Measurements from ENCODE around the gene BEND6.

The BEND6 gene, protein sequence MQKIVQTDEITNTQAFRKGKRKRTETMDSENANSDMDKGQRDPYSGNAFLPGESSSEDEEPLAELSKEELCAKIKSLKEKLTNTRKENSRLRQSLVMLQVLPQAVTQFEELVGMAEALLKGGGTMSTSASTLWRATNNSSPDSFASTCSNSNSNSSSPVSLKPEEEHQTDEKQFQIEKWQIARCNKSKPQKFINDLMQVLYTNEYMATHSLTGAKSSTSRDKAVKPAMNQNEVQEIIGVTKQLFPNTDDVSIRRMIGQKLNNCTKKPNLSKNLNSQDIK

DNA sequence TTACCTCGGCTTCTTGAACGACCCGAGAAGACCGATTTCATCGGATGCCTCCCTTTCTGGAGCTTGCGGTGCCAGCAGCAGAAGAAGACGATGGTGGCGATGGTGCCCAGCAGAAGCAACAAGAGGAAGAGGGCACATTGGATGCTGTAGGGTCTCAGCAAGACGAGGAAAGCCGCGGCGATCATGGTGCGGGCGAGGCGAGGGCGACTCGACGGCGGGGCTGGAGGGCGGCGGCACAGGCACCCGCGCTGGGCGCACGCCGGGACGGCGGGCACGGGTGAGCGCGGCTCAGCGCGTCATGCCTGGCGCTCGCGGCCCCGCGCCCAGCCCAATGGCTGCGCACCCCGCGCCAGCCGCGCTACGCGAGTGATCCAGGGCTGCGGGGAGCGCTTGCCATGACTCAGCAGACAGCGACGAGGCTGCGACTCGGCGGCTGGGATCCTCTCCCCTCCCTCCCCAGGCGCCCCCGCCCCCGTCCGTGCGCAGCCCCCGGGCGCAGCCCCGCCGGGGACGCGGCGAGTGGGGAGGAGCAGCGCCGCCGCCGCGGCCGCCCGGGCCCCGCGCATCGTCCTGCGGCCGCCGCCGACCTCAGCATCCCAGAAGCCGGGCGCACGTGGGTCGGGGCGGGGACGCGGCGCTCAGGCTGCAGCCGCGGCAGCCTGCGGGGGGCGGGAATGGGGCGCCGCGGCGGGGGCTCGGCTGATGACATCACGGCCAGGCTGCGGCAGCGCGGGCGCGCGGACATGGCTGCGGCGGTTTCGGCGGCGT lies at the start of gene BEND6:
TSS of gene BEND6 (plus strand) at position 705 of the 768 bp plus-strand sequence. CDS start 26,704 bp downstream, outside the sequence.
- no peak for DNase-seq

DNA sequence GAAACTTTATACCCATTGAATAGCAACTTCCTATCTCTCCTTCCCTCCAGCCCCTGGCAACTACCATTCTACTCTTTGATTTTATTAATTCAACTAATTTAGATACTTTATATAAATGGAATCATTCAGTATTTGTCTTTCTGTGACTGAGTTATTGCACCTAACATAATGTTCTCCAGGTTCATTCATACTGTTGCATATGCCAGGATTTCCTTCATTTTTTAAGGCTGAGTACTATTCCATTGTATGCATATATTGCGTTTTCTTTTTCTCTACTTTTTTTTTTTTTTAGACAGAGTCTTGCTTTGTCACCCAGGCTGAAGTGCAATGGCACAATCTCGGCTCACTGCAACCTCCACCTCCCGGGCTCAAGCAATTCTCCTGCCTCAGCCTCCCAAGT lies 49.5 kb upstream of the BEND6 start:
- DNase-seq: no peak

DNA sequence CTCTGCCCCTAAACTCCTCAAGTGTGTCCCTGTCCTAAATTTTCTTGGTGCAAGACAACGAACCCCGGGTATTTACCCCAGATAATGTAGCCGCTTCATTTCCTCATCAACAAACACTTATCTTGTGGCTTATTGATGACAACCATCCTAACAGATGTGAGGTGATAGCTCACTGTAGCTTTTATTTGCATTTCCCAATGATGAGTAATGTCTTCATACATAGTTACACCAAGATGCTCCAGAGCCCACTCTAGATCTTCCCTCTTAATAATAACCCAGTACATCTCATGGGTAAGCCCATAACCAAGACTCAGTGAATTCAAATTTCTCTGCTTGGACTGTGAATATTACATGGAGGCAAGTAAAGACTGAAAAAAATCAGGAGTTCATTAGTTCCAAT lies 48.2 kb upstream of the BEND6 start:
- DNase-seq: no peak

DNA sequence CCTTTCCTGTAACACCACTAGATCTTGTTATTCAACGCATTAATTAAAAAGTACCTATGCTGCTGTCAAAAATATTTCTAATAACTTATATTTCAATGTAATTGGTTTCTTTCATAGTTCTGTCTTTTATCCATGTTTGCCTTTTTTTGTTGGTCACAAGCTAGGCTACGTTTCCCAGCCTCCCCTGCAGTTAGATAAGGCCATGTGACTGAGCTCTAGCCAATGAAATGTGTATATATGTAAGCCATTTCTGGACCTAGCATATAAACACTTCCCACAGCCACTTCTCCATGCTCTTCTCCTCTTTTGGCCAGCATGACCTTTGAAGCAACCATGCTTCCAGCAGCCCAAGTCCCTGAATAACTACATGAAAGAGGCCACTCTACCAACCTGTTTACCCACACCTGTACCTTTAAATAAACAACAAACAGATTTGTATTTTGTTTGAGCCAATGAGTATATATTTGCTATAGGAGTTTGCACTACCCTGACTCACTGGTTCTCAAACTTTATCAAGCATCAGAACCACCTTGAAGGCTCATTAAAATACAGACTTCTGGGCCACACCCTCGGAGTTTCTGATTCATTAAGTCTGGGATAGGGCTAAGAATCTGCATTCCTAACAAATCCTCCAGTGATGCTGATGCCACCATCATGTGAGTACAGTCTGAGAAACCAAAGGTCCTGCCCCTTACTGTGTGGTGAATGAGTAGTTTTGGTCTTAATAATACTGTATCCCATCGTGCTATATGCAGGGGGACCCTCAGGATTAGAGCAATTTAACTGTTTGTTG lies 45.6 kb upstream of the BEND6 start:
- DNase-seq: no peak

DNA sequence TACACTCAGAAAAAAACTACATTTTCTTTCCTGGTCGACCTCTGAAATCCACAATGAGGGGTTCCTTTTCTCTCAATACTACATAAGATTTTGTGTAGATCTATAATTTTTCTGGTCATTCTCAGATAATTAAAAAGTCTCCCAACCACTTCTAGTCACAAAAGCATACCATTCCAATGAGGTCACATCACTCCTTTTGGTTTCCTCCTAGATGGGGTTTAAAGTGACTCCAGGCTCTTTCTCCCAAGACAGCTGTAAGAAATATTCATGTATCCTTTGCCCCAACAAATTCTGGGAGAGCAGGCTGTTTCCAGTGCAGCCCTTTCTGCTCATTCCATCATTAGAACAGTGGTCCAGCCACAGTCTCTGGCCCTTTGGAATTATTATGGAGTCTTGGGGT lies 43.1 kb upstream of the BEND6 start:
- no peak for DNase-seq

DNA sequence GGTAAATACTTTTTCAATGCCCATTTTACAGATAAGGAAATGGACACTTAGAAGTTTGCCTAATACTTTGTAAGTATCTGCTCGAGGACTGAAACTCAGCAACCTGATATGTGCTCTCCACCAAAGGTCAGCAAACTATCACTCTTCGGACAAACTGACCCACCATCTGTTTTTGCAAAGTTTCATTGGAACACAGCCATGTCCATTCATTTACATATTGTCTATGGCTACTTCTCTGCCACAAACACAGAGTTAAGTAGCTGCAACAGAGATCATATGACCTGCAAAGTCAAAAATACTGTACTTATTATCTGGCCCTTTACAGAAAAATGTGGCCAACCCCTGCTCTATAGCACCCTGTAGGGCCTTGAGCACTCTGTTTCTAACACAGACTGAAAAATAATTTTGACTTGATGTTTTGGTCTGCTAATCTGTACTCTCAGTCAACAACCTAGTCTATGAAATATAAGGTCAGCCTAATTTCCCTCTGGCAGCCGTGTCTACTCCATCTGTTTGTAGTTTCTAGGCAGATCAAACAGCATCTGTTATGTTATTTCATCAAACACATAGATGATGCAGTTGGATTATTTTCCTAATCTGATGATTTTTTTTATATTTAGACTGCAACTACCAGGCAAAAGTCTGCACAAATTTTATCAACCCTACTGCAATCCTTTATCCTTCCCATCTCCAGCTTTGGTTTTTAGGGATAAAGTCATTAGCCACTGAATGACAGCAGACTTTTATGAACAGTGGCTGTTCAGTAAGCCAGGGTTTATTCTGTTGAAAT lies 41.4 kb upstream of the BEND6 start:
- no peak for DNase-seq

DNA sequence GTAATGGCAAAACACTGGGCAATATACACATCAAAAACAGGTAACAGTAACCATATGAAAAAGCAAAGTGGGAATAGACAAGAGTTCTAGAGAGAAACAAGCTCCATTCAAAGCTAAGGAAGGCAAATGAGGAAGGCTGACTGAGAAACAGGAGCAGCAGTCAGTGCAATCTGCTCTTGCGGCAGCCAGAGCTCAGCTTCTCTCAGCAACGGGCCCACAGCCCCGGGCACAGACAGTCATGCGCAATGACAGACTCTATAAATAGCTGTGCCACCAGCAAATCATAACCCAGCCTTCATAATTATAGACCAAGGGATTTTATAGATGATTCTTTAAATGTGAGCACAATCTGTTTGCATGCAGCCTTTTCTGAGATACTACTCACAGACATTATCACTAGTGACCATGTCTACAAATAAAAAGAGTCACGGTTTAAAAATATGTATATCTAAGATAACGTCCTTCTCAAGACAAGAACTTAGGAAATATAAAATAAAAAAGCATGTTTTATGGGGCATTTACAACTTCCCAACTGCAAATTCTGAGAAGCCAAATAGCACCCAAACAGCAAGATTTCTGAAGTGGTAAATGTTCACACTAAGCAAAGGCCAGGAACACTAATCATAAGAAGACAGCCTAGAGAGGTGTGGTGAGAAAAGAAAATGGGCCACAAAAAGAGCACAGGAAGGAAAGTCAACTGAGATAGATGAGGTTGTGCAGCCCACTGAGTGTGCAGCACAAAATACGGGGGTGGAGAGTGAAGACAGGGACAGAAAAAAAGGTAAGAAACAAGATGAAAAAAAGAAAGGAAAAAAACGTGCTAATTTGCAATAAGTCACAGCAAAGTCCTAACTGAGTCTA lies 39.9 kb upstream of the BEND6 start:
- no peak for DNase-seq

DNA sequence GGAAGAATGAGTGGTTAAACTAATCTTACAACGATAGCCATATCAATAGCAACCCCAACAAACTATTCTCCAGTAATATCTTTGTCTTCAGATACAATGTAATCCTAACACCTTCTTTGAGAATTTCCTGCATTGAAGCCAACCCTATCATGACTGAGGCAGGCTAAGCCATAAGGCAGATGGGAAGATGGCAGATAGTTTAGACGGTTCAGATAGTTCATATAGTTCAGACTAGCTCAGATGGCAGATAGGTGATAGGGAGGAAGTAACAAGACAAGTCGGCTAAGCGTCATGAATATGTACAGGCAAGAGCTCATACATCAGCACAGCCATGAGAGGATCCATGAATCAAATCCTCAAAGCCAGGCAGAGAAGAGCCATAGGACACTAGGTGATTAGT lies 39.1 kb upstream of the BEND6 start:
- no peak for DNase-seq

DNA sequence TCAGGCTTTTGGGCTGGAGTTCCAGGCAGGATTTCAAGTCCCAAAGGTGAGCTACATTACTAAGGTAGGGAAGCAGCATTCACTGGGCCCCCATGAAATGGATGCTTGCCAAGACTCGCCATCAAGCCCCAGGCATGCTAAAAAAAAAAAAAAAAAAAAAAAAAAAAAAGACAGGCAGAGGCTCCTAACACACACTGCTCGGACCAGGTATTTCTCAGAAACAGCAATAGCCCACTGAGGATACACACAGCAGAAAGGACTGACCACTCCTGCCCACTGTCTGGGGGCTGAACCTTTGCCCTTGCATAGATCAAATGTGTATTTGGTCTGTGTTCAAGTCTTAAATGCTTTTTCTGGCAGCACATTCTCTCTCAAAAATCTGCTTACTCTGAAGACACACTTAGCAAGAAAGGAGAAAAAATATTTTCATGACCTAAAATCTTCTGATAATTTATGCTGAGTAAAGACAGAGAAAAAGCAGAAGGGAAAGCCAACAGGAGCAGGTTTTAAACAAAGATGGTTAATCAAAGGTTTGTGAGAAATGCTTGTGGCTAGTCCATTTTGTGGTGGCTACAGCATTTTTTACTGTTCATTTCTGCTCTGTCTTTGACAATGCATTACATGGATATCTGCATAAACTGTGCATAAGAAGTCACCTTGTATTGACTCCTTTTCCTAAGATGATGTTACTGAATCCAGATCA lies 37.9 kb upstream of the BEND6 start:
- DNase-seq: no peak

DNA sequence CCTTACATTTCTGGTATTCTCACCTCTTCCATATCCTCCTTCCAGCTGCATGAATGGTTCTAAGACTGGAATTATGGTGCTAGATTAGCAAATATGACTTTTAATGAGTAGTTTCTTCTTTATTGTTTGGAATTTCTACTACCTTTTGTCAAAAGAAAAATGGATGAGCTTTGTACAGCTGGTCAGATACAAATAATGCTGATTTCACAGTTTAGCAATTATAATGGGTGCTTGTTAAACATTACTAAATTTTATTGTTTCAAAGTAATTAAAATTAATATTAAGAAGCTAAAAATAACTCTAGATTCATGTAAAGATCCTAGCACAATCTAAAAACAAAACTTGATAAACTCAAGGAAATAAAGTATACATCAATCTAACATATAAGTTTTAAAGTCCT lies 32.3 kb upstream of the BEND6 start:
- no peak for DNase-seq

DNA sequence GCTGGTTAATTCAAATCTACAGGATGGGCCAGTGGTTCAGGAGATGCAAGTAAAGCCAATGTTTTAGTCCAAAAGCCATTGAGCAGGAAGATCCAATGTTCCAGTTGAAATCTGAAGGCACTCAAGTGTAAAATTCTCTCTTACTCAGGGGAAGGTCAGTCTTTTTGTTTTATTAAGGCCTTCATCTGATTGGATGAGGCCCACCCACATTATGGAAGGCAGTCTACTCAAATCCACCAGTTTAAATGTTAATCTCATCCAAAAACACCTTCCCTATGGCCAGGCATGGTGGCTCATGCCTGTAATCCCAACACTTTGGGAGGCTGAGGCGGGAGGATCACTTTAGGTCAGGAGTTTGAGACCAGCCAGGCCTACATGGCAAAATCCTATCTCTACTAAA lies 31.3 kb upstream of the BEND6 start:
- no peak for DNase-seq

DNA sequence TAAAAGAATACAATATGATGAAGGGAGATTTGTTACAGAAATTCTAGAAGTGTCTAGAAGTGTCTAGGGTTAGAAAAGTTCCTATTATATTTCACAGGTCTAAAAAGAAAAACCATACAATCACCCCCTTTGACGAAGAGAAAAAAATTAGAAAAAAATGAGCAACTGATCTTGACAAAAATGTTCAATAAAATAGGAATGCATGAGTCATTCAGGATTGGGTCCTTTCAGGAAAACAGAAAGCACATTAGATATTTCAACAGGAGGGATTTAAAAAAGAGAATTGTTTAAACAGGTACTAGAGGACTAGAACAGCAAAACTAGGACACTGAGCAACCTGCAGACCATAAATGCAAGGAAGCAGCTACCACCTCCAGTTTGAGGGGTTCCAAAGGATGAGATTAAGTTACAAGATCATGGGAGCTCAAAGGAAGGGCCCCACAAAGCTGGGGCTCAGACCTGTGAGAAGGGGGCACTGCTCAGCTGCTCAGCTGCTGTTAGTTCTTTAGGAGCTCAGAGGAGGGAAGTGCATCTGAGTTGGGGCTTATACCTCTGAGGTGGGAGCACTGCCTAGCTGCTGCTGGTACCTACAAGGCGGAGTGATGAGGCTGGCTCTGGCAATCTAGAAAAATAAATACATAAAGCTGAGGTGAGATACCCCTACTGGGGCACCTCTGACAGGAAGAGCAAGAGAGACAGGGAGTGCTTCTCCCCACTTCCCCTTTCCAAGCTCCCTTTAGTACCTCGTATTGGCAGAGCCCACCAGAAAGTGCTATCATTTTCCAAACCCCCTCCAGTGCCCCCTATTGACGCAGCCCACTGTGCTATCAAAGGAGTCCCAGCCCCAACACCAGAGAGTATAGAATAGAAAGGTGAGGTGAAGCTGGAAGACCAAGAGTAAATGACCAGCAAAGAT lies 27.1 kb upstream of the BEND6 start:
- DNase-seq: no peak

DNA sequence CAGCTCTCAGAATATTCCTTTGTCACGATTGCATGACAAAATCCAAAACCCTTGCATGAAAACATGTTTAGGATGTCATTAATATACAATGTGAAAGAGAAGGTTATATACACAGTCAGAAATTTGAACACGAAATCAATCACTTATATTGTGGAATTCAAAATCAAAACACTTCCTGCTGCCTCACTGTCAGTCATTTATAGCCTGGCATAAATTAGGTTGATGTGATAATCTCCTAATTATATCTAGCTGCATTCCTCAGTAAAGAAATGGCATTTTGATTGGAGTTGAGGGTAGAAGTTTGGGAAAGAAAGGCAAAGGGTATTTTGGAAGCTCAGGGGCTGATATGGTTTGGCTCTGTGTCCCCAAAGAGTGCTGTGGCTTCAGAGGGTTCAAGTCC lies 24.1 kb upstream of the BEND6 start:
- no peak for DNase-seq

DNA sequence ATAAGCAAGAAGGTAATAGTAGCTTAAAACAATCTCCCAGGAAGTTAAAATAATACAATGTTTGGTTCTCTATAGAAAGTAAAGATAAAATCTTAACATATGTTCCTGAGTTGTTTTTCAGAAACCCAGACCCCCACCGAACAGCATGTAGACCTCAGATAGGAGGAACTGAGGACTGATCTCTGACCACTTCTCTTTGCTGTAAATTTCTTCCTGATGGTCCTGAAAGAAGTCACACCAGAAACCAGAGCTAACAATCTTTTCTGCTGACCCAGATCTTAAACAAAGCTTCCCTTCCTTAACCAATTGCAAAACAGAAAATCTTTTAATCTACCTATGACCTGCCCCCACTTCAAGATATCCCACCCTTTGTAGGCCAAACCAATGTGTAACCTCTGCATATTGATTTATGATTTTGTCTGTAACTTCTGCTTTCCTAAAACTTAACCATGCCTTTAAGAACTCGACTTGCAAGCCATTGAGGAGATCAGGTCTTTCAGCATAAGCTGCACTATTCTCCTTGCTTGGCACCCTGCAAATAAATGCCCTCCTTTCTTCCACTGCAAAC lies 21.9 kb upstream of the BEND6 start:
- DNase-seq: no peak

DNA sequence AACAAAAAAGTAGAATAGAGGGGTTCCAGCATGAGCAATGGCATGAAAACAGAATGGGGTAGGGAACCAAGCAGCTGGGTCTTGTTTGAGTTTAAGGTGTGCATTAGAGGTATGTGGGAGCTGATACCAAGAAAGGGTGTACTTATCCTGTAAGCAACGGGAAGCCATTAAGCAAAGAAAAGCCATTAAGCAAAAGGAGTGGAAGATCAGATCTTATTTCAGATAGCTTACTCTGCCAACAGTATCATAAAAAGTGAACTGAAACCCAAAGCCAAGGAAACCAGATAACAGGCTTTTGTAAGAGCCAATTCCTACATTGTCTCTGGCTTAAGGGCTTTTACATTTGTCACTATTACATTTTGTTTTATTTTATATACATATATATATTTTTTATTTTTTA lies 21.3 kb upstream of the BEND6 start:
- DNase-seq: no peak

DNA sequence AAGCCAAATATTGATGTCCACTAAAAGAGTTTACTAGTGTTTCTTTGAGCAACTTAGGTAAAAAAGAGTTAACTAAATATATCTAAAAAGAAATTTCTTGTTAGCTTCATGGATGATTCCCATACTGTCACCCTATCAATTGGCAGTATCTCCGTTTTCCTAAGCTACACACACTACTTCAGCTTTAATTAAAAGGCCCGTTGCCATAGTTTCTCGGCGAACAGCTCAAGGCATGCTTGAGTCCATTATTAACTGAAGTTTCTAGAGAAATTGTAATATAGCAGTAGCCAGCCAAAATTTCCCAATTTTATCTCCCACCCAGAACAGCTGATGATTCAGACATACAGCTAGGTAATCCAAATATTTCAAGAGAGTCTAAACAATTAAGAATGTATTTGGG lies 20.0 kb upstream of the BEND6 start:
- DNase-seq: no peak

DNA sequence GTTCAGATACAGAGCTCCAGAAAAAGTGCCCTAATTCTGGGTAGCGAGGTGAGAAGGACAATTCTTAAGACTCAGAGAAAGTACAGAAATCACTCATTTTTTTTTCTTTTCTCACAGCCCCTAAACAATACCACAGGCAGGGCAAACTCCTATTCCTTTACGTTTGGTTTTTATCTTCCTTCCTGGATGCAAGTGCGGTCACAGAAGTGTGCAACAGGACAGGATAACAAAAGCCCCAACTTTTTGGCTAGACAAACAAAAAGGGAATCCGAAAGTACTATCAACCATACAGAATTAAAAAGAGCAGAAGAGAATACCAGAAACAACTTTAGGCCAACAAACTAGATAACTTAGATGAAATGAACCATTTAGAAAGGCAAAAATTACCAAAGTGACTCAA lies 18.4 kb upstream of the BEND6 start:
- DNase-seq: no peak

DNA sequence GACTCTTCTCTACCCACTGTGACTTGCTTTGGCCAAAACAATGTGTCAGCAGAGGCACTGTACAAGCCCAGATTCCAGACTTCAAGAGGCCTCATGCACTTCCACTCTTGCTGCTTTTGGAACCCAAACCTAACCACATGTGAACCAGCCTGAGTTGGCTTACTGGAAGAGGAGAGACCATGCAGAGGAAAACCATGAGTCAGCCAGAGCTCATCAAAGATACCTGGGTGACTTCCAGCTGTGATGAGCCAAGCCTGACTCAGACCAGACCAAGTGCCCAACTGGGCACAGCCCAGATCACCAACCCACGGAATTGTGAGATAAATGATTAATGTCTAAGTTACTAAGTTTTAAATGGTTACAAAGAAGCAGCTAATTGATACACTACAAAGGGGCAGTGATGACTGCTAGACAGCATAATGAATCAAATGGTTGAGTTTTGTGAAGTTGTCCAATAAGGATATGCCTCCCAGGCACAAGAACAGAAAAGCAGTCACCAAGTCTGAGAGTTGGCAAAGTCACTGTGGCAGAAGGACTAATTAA lies 16.2 kb upstream of the BEND6 start:
- no peak for DNase-seq

DNA sequence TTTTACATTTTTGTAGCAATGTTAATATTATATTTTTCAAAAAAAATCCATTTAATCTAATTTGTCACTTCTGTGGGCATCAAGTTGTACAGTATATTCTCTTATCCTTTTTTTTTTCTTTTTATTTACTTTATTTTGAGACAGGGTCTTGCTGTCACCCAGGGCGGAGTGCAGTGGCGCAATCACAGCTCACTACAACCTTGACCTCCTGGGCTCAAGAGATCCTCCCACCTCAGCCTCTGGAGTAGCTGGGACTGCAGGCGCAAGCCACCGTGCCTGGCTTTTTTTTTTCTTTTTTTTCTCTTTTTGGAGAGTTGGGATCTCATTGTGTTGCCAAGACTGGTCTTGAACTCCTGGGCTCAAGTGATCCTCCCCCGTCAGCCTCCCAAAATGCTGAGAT lies 14.4 kb upstream of the BEND6 start:
- DNase-seq: no peak

DNA sequence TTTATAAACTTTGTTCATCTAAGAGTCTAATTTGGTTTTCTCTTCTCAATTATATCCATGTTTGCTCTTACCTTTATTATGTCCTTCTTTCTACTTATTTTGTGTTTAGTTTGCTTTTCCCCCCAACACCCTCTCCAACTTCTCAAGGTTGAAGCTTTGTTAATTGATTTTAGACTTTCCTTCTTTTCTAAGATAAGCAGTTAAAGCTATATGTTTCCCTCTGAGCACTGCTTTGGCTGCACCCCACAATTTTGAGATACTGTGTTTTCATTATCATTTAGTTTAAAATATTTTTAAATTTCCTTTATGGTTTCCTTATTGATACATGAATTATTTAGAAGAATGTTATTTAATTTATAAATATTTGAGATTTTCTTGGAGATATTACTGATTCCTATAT lies 13.9 kb upstream of the BEND6 start:
- DNase-seq: no peak
